Right lobe of liver (tissue), 6 donors: ENCODE results near the gene CREBL2. TPM values are rescaled to one million over a fixed set of nuclear protein-coding genes. Genes with fewer than 3 reads are reported as not detected.
"Not testable (repeated sequence)": the region's sequence is repeated elsewhere in the genome, so short reads cannot be mapped to it uniquely, and the experiment has no call there.

ENCODE experiments used
- ATAC-seq, 4 donors: fragments of 200-7000 bp; cut with Tn5 transposase; one replicate each; pipeline ENCODE4 v1.9.1; 2020; ENCODE audit warnings: mild to moderate bottlenecking in 4 of 4, moderate library complexity in 4 of 4
- DNase-seq, 3 donors: peaks; one replicate each; pipeline ENCODE4 v3.0.0-alpha.2; 2020
- H3K27ac ChIP-seq, 3 donors: fragments of 200-600 bp; one replicate each; pipeline ENCODE4 v1.8.0; 2022
- H3K27me3 ChIP-seq, 2 donors: fragments of 200-600 bp; one replicate each; pipeline ENCODE4 v1.8.0; 2022
- H3K36me3 ChIP-seq, 4 donors: fragments of 200-600 bp; sonication (generic) in 1 of 4; one replicate each; pipeline versions ENCODE4 v1.5.1 to v1.8.0; 2017 to 2022; ENCODE audit warnings: control low read depth in 1 of 4
- H3K4me1 ChIP-seq, 4 donors: fragments of 200-600 bp; sonication (generic) in 1 of 4; one replicate each; pipeline versions ENCODE4 v1.5.1 to v1.8.0; 2017 to 2022; ENCODE audit warnings: control low read depth in 1 of 4
- H3K4me3 ChIP-seq, 3 donors: fragments of 200-600 bp; one replicate each; pipeline ENCODE4 v1.8.0; 2022
- H3K9me3 ChIP-seq, 4 donors: fragments of 200-600 bp; sonication (generic) in 1 of 4; one replicate each; pipeline versions ENCODE4 v1.5.1 to v1.8.0; 2017 to 2022; ENCODE audit warnings: control low read depth in 1 of 4
- CTCF ChIP-seq, 4 donors: fragments of 200-600 bp in 3 of 4; fragments of 450-650 bp in 1 of 4; IDR thresholded peaks; one replicate each; pipeline versions ENCODE4 v1.5.1 to v1.8.0; 2016 to 2022; ENCODE audit warnings: antibody characterized with exemption in 4 of 4, mild to moderate bottlenecking in 2 of 4
- POLR2A ChIP-seq: fragments of 450-650 bp; IDR thresholded peaks from one replicate; pipeline ENCODE4 v1.6.1; 2017; ENCODE audit warnings: antibody characterized with exemption, mild to moderate bottlenecking
- WGBS: methylation state at CpG from one replicate; pipeline ENCODE4 v1.1.6; 2018; ENCODE audit warnings: low coverage, low lambda C conversion rate; ENCODE audit not compliant: insufficient coverage; ENCODE audit errors: missing lambda C conversion rate; 5-methylcytosine and 5-hydroxymethylcytosine counted together
- intact Hi-C, 2 donors: fragments of 100-400 bp; cut with DNase I; formaldehyde crosslinking; loops; one replicate each; pipeline versions ENCODE4 v1.11.2 to v1.14.1; 2022
- total RNA-seq, 6 experiments: library from RNA; depleted of rRNA in 2 of 6; stranded (reverse); fragments of >200 nt in 2 of 6; fragmentation: NEBNext Ultra II Directional in 3 of 6; extraction: Animal tissue kit (Norgen Biotek cat#: 25700) in 3 of 6; gene quantifications; one replicate each; pipeline versions ENCODE4 v1.1.0 to v1.2.4, GENCODE V29; 2016 to 2023
- donor health status: DM: no; HTN: yes; CAD: no.
- donor health status: DM: no; HTN: no; CAD: no.
- donor health status: DM: no; HTN: no; CAD: no.
- donor health status: DM: no; HTN: yes; CAD: no.
- donor health status: DM: no; HTN: yes; CAD: no.

The CREBL2 gene
- total RNA-seq, 6 experiments from 2014 or later: 24.3 to 28.5 (median 26.8) TPM

- no peaks in the 10 kb centered on the region for H3K9me3 ChIP-seq
- whole genome bisulfite sequencing: no CpG with 5 or more reads among the region's 1 CpG
- H3K27me3 ChIP-seq: no peaks in the 10 kb centered on the region
- no peaks in the 10 kb centered on the region for H3K36me3 ChIP-seq
- TF ChIP-seq POLR2A: no peak
- no peak for TF ChIP-seq CTCF (IDR thresholded peaks at IDR 0.05)
- peaks cover 0 to 14% (median 0%) of the 10 kb centered on the region in 4 donors for H3K4me1 ChIP-seq
- H3K4me3 ChIP-seq: no peak overlapping the region
- H3K27ac ChIP-seq: no peak overlapping the region
- no peak for ATAC-seq
- intact Hi-C loops: loop anchor here in 1 of 2 donors (10.0 kb wide), 2 partner anchors 130 to 190 kb away; partner anchors contain the start of gene GPR19
- DNase-seq: no peak
Observed at GRCh38 chr12:12564911-12565310, 46.8 kb upstream of the CREBL2 start.

DNA sequence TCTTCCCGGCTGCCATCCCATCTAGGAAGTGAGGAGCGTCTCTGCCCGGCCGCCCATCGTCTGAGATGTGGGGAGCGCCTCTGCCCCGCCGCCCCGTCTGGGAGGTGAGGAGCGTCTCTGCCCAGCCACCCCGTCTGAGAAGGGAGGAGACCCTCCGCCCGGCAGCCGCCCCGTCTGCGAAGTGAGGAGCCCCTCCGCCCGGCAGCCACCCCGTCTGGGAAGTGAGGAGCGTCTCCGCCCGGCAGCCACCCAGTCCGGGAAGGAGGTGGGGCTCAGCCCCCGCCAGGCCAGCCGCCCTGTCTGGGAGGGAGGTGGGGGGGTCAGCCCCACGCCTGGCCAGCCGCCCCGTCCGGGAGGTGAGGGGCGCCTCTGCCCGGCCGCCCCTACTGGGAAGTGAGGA, 45.7 kb upstream of the CREBL2 start:
- not testable (repeated sequence) for H3K9me3 ChIP-seq, H3K27me3 ChIP-seq, ATAC-seq, H3K36me3 ChIP-seq, H3K4me3 ChIP-seq, H3K27ac ChIP-seq, DNase-seq
- intact Hi-C loops: loop anchor here in 1 of 2 donors (10.0 kb wide), 2 partner anchors 129 to 191 kb away; partner anchors contain the start of gene GPR19
- no CpG with 5 or more reads among the region's 32 CpGs for WGBS
- H3K4me1 ChIP-seq: peaks cover 0 to 14% (median 0%) of the 10 kb centered on the region in 4 donors

DNA sequence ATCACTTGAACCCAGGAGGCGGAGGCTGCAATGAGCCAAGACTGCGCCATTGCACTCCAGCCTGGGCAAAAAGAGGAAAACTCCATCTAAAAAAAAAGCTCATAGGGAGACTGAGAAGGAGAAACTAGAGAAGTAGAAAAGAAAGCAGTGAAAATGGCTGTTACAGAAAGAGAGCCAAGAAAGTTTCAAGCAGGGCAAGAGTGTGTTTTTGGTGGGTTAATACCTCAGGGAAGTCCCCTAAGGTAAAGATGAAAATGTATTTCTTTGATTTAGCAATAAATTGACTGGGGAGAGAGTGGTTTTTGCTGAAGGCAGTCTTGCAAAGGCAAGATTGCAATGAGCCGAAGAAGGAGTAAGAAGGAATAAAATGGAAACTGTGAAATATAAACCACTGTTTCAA, 39.0 kb upstream of the CREBL2 start:
- TF ChIP-seq POLR2A: no peak
- TF ChIP-seq CTCF (IDR thresholded peaks at IDR 0.05): no peak
- Histone ChIP-seq H3K4me1 (no peaks in the 10 kb centered on the region), H3K27ac (no peak overlapping the region), H3K4me3 (no peak overlapping the region), H3K27me3 (no peaks in the 10 kb centered on the region), H3K9me3 (no peaks in the 10 kb centered on the region), H3K36me3 (no peaks in the 10 kb centered on the region)
- DNase-seq (no peak), ATAC-seq (no peak)
- WGBS: 86% methylated on average over 2 of the region's 3 CpGs
- intact Hi-C loops: no loop called here

GRCh38 chr12:12577786-12578185, 33.9 kb upstream of the CREBL2 start:
- H3K27ac ChIP-seq: no peak overlapping the region
- H3K4me1 ChIP-seq: no peaks in the 10 kb centered on the region
- ATAC-seq (no peak), DNase-seq (no peak)
- no peak overlapping the region for H3K4me3 ChIP-seq
- intact Hi-C loops: no loop called here
- no peaks in the 10 kb centered on the region for H3K9me3 ChIP-seq
- 63% methylated on average over 3 of the region's 3 CpGs for WGBS
- H3K36me3 ChIP-seq: no peaks in the 10 kb centered on the region
- no peaks in the 10 kb centered on the region for H3K27me3 ChIP-seq
- no peak for TF ChIP-seq CTCF (IDR thresholded peaks at IDR 0.05)
- TF ChIP-seq POLR2A: no peak

DNA sequence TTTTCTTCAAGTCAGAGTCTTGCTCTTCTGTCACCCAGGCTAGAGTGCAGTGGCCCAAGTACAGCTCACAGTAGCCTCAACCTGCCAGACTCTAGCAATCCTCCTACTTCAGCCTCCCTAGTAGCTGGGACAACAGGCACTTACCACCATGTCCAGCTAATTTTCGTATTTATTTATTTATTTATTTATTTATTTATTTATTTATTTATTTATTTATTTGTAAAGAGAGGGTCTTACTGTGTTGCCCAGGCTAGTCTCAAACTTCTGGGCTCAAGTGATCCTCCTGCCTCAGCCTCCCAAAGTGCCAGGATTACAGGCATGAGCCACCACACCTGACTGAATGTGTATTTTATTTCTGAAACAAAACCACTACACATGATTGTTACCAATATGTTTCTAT, 31.0 kb upstream of the CREBL2 start:
- ATAC-seq, intact Hi-C loops: not testable (repeated sequence)

More for the DNA sequence above, 31.0 kb upstream of the CREBL2 start:
- H3K36me3 ChIP-seq, H3K9me3 ChIP-seq, H3K4me1 ChIP-seq, H3K4me3 ChIP-seq, H3K27me3 ChIP-seq, DNase-seq, H3K27ac ChIP-seq: not testable (repeated sequence)
- 50% methylated on average over 1 of the region's 1 CpG for WGBS
